Thymus (tissue), 11 donors: ENCODE data around the gene FABP7. TPM values are rescaled to one million over a fixed set of nuclear protein-coding genes. Genes with fewer than 3 reads are reported as not detected.

Source experiments
- DNase-seq, 9 donors: peaks; one replicate each; pipeline ENCODE4 v3.0.0-alpha.2; 2013; ENCODE audit warnings: low spot score in 9 of 9, low read depth in 6 of 9, missing footprints in 1 of 9
- H3K27ac ChIP-seq, 2 donors: one replicate each; pipeline ENCODE4 v1.5.1; 2013; ENCODE audit warnings: control low read depth in 1 of 2, low read depth in 1 of 2, low read length in 1 of 2, mild to moderate bottlenecking in 1 of 2, moderate library complexity in 1 of 2
- H3K27me3 ChIP-seq, 2 donors: one replicate each; pipeline ENCODE4 v1.5.1; 2013; ENCODE audit warnings: low read length in 1 of 2; ENCODE audit not compliant: control insufficient read depth in 2 of 2, insufficient read depth in 1 of 2
- H3K36me3 ChIP-seq, 2 donors: one replicate each; pipeline ENCODE4 v1.5.1; 2013; ENCODE audit warnings: low read length in 1 of 2, mild to moderate bottlenecking in 1 of 2, moderate library complexity in 1 of 2; ENCODE audit not compliant: control insufficient read depth in 2 of 2, insufficient read depth in 2 of 2
- H3K4me1 ChIP-seq, 2 donors: one replicate each; pipeline ENCODE4 v1.5.1; 2013; ENCODE audit warnings: low read length in 2 of 2; ENCODE audit not compliant: control insufficient read depth in 2 of 2, insufficient read depth in 2 of 2
- H3K4me3 ChIP-seq, 2 donors: one replicate each; pipeline ENCODE4 v1.5.1; 2013; ENCODE audit warnings: low read length in 2 of 2, control low read depth in 1 of 2, mild to moderate bottlenecking in 1 of 2
- H3K9me3 ChIP-seq, 2 donors: one replicate each; pipeline ENCODE4 v1.5.1; 2013; ENCODE audit warnings: low read length in 1 of 2, mild to moderate bottlenecking in 1 of 2; ENCODE audit not compliant: control insufficient read depth in 2 of 2, insufficient read depth in 1 of 2
- WGBS: extraction: QIAGEN DNeasy Blood & Tissue Kit; methylation state at CpG from one replicate; pipeline ENCODE4 v1.1.7; 2013; 5-methylcytosine and 5-hydroxymethylcytosine counted together
- polyA plus RNA-seq: library from polyadenylated mRNA; stranded (reverse); fragments of 200-250 nt; gene quantifications from one replicate; pipeline ENCODE4 v1.2.3, GENCODE V29; 2013
- total RNA-seq: library from RNA; stranded (reverse); fragments of 120-200 nt; gene quantifications from one replicate; pipeline ENCODE4 v1.2.4, GENCODE V29; 2013
- donor health status: healthy.

FABP7 gene
- total and polyA plus RNA-seq, 2 donors = 1.9 to 7.1 TPM

- no peak overlapping the region for H3K4me3 ChIP-seq
- DNase-seq = no peak
- no peaks in the 10 kb centered on the region for H3K36me3 ChIP-seq
- H3K9me3 ChIP-seq = no peaks in the 10 kb centered on the region
- H3K27me3 ChIP-seq = no peaks in the 10 kb centered on the region
- H3K27ac ChIP-seq = no peak overlapping the region
- no peaks in the 10 kb centered on the region for H3K4me1 ChIP-seq
- 87% methylated on average over 1 of the region's 1 CpG for WGBS
These were observed 49.9 kb downstream of the FABP7 start for GRCh38 chr6:122829456-122829855.

GRCh38 chr6:122831511-122831910 lies 52.0 kb downstream of the FABP7 start:
- Histone ChIP-seq H3K27ac (no peak overlapping the region), H3K27me3 (no peaks in the 10 kb centered on the region), H3K4me1 (no peaks in the 10 kb centered on the region), H3K4me3 (no peak overlapping the region), H3K36me3 (no peaks in the 10 kb centered on the region), H3K9me3 (no peaks in the 10 kb centered on the region)
- no peak for DNase-seq
- WGBS = 76% methylated on average over 1 of the region's 1 CpG

GRCh38 chr6:122832459-122832858 lies 52.9 kb downstream of the FABP7 start:
- no peak for DNase-seq
- no peaks in the 10 kb centered on the region for H3K9me3 ChIP-seq
- H3K36me3 ChIP-seq = no peaks in the 10 kb centered on the region
- H3K27me3 ChIP-seq = no peaks in the 10 kb centered on the region
- no peak overlapping the region for H3K4me3 ChIP-seq
- WGBS = 90% methylated on average over 3 of the region's 3 CpGs
- H3K4me1 ChIP-seq = no peaks in the 10 kb centered on the region
- no peak overlapping the region for H3K27ac ChIP-seq

GRCh38 chr6:122833021-122833491 lies 53.5 kb downstream of the FABP7 start:
- H3K9me3 ChIP-seq = no peaks in the 10 kb centered on the region
- DNase-seq = no peak
- no peaks in the 10 kb centered on the region for H3K4me1 ChIP-seq
- no peaks in the 10 kb centered on the region for H3K36me3 ChIP-seq
- no peak overlapping the region for H3K27ac ChIP-seq
- H3K4me3 ChIP-seq = no peak overlapping the region
- WGBS = 93% methylated on average over 7 of the region's 7 CpGs
- H3K27me3 ChIP-seq = no peaks in the 10 kb centered on the region

Other genes with a start within 250 kb of the FABP7 start
- 8.0 TPM for gene PKIB, start 169.3 kb upstream of the FABP7 start, total RNA-seq
- 7.0 TPM for gene PKIB, start 169.3 kb upstream of the FABP7 start, polyA plus RNA-seq
- 10.2 TPM for gene SMPDL3A, start 9.5 kb downstream of the FABP7 start, total RNA-seq
- gene SMPDL3A, start 9.5 kb downstream of the FABP7 start, polyA plus RNA-seq = 23.0 TPM
- 0.05 TPM for gene CLVS2, start 216.5 kb downstream of the FABP7 start, total RNA-seq
- 0.02 TPM for gene CLVS2, start 216.5 kb downstream of the FABP7 start, polyA plus RNA-seq